Neuronal stem cell (in vitro differentiated cells): ENCODE measurements around the gene NOC3L.

Experiments
- DNase-seq: peaks from one replicate; pipeline ENCODE4 v3.0.0-alpha.2; 2013; ENCODE audit warnings: low spot score
- H2AFZ ChIP-seq: one replicate; pipeline ENCODE4 v1.6.1; 2013; ENCODE audit warnings: mild to moderate bottlenecking, low read length, inconsistent platforms
- H2AK5ac ChIP-seq: 2 replicates; pipeline ENCODE4 v1.6.1; 2013; ENCODE audit warnings: low read depth, mild to moderate bottlenecking, inconsistent platforms, low read length, moderate library complexity, mixed read lengths
- H2BK120ac ChIP-seq: 2 replicates; pipeline ENCODE4 v1.6.1; 2013; ENCODE audit warnings: low read depth, mild to moderate bottlenecking, inconsistent platforms, low read length, moderate library complexity, mixed read lengths
- H2BK12ac ChIP-seq: one replicate; pipeline ENCODE4 v1.6.1; 2013; ENCODE audit warnings: low read length, inconsistent platforms
- H2BK15ac ChIP-seq: 2 replicates; pipeline ENCODE4 v1.6.1; 2013; ENCODE audit warnings: mild to moderate bottlenecking, low read length, inconsistent platforms, mixed read lengths
- H2BK5ac ChIP-seq: one replicate; pipeline ENCODE4 v1.6.1; 2013; ENCODE audit warnings: inconsistent platforms, mild to moderate bottlenecking, low read length, moderate library complexity
- H3K14ac ChIP-seq: one replicate; pipeline ENCODE4 v1.6.1; 2013; ENCODE audit warnings: low read length, inconsistent platforms
- H3K18ac ChIP-seq: 2 replicates; pipeline ENCODE4 v1.6.1; 2013; ENCODE audit warnings: low read length, inconsistent platforms
- H3K23ac ChIP-seq: 2 replicates; pipeline ENCODE4 v1.6.1; 2013; ENCODE audit warnings: low read depth, mild to moderate bottlenecking, mixed read lengths, low read length, inconsistent platforms; ENCODE audit not compliant: poor library complexity
- H3K27ac ChIP-seq: replicated peaks from 3 replicates; pipeline ENCODE4 v1.5.1; 2013; ENCODE audit warnings: low read length, inconsistent platforms
- H3K27me3 ChIP-seq, 3 experiments: 2 replicates each; pipeline ENCODE4 v1.6.1; 2013; ENCODE audit warnings: low read length in 3 of 3, mild to moderate bottlenecking in 2 of 3, inconsistent platforms in 1 of 3, low read depth in 1 of 3, mixed read lengths in 1 of 3, moderate library complexity in 1 of 3; ENCODE audit not compliant: control insufficient read depth in 3 of 3, insufficient read depth in 3 of 3
- H3K36me3 ChIP-seq, 2 donors: replicated peaks in 1 of 2; 2 replicates each; pipeline ENCODE4 v1.6.1; 2013; ENCODE audit warnings: low read length in 2 of 2; ENCODE audit not compliant: control insufficient read depth in 2 of 2, insufficient read depth in 2 of 2
- H3K4ac ChIP-seq: 2 replicates; pipeline ENCODE4 v1.6.1; 2013; ENCODE audit warnings: inconsistent platforms, mild to moderate bottlenecking, low read length, moderate library complexity
- H3K4me1 ChIP-seq, 2 donors: 1 replicate in 1 of 2; 2 replicates in 1 of 2; pipeline ENCODE4 v1.6.1; 2013; ENCODE audit warnings: low read length in 2 of 2, low read depth in 1 of 2; ENCODE audit not compliant: control insufficient read depth in 2 of 2, insufficient read depth in 1 of 2
- H3K4me2 ChIP-seq: one replicate; pipeline ENCODE4 v1.6.1; 2013; ENCODE audit warnings: mild to moderate bottlenecking, low read length, inconsistent platforms; ENCODE audit not compliant: insufficient read depth, poor library complexity, severe bottlenecking
- H3K4me3 ChIP-seq, 2 donors: 2 replicates each; pipeline ENCODE4 v1.5.1; 2013; ENCODE audit warnings: low read length in 2 of 2, mild to moderate bottlenecking in 2 of 2, inconsistent platforms in 1 of 2, moderate library complexity in 1 of 2
- H3K79me1 ChIP-seq: one replicate; pipeline ENCODE4 v1.6.1; 2013; ENCODE audit warnings: low read depth, mild to moderate bottlenecking, inconsistent platforms, low read length, moderate library complexity
- H3K9ac ChIP-seq: one replicate; pipeline ENCODE4 v1.6.1; 2013; ENCODE audit warnings: mild to moderate bottlenecking, low read depth, low read length, inconsistent platforms; ENCODE audit not compliant: poor library complexity
- H3K9me3 ChIP-seq, 2 donors: replicated peaks in 1 of 2; 2 replicates each; pipeline versions ENCODE3 to v1.6.1; 2013; ENCODE audit warnings: low read length in 2 of 2, mild to moderate bottlenecking in 2 of 2, inconsistent platforms in 1 of 2, low read depth in 1 of 2, mixed read lengths in 1 of 2, moderate library complexity in 1 of 2; ENCODE audit not compliant: control insufficient read depth in 2 of 2, insufficient read depth in 1 of 2
- H4K8ac ChIP-seq: one replicate; pipeline ENCODE4 v1.6.1; 2013; ENCODE audit warnings: low read depth, mild to moderate bottlenecking, inconsistent platforms, low read length, moderate library complexity
- H4K91ac ChIP-seq: one replicate; pipeline ENCODE4 v1.6.1; 2013; ENCODE audit warnings: low read length, low read depth, mild to moderate bottlenecking, inconsistent platforms; ENCODE audit not compliant: poor library complexity
- WGBS, 2 donors: extraction: QIAGEN DNeasy Blood & Tissue Kit; methylation state at CpG; one replicate each; pipeline ENCODE4 v1.1.7; 2013; ENCODE audit warnings: missing lambda C conversion rate in 2 of 2, mixed read lengths in 1 of 2; ENCODE audit not compliant: insufficient read length in 2 of 2, insufficient replicate concordance in 1 of 2; ENCODE audit errors: extremely low coverage in 2 of 2; 5-methylcytosine and 5-hydroxymethylcytosine counted together

NOC3L gene

GRCh38 chr10:94349327-94349726 lies 13.4 kb downstream of the NOC3L start:
- H3K4me1 ChIP-seq = no peaks in the 10 kb centered on the region
- no peak overlapping the region for H3K23ac ChIP-seq
- DNase-seq = no peak
- no peaks in the 10 kb centered on the region for H3K9me3 ChIP-seq
- no peak overlapping the region for H4K8ac ChIP-seq
- no peak overlapping the region for H2BK12ac ChIP-seq
- H3K79me1 ChIP-seq = no peaks in the 10 kb centered on the region
- no peak overlapping the region for H3K4me3 ChIP-seq
- no peak overlapping the region for H4K91ac ChIP-seq
- no peak overlapping the region for H2BK15ac ChIP-seq
- H2AK5ac ChIP-seq = no peak overlapping the region
- H3K4me2 ChIP-seq = no peak overlapping the region
- no peak overlapping the region for H2AFZ ChIP-seq
- H3K14ac ChIP-seq = no peak overlapping the region
- H2BK120ac ChIP-seq = no peak overlapping the region
- no peak overlapping the region for H3K18ac ChIP-seq
- no peak overlapping the region for H2BK5ac ChIP-seq
- H3K9ac ChIP-seq = no peak overlapping the region
- no peaks in the 10 kb centered on the region for H3K27me3 ChIP-seq
- no peak overlapping the region for H3K4ac ChIP-seq
- no CpG with 5 or more reads among the region's 3 CpGs for WGBS, 2 donors
- peaks cover 15 to 97% of the 10 kb centered on the region in 2 donors for H3K36me3 ChIP-seq
- no peak overlapping the region for H3K27ac ChIP-seq

GRCh38 chr10:94344522-94345122 lies 18.1 kb downstream of the NOC3L start:
- no peak for DNase-seq
- H3K23ac ChIP-seq = no peak overlapping the region
- no peak overlapping the region for H4K8ac ChIP-seq
- H3K14ac ChIP-seq = no peak overlapping the region
- H4K91ac ChIP-seq = no peak overlapping the region
- no peak overlapping the region for H2BK15ac ChIP-seq
- H3K4me1 ChIP-seq = no peaks in the 10 kb centered on the region
- no peak overlapping the region for H3K4me2 ChIP-seq
- H3K18ac ChIP-seq = no peak overlapping the region
- H3K79me1 ChIP-seq = no peaks in the 10 kb centered on the region
- H2AK5ac ChIP-seq = no peak overlapping the region
- no peaks in the 10 kb centered on the region for H3K9me3 ChIP-seq
- no peak overlapping the region for H2AFZ ChIP-seq
- H2BK120ac ChIP-seq = no peak overlapping the region
- H3K36me3 ChIP-seq = peaks cover 15 to 96% of the 10 kb centered on the region in 2 donors
- no peak overlapping the region for H2BK12ac ChIP-seq
- no peak overlapping the region for H2BK5ac ChIP-seq
- no peak overlapping the region for H3K4ac ChIP-seq
- no CpG with 5 or more reads among the region's 6 CpGs for WGBS, 2 donors
- H3K9ac ChIP-seq = no peak overlapping the region
- H3K27ac ChIP-seq = no peak overlapping the region
- H3K4me3 ChIP-seq = no peak overlapping the region
- H3K27me3 ChIP-seq = no peaks in the 10 kb centered on the region

- Histone ChIP-seq H3K23ac (no peak overlapping the region), H3K18ac (no peak overlapping the region), H3K36me3 (peaks cover 16 to 96% of the 10 kb centered on the region in 2 donors), H3K4me3 (no peak overlapping the region), H3K14ac (no peak overlapping the region), H3K4me1 (no peaks in the 10 kb centered on the region), H3K9ac (no peak overlapping the region), H2BK5ac (no peak overlapping the region), H4K91ac (no peak overlapping the region), H4K8ac (no peak overlapping the region), H2BK12ac (no peak overlapping the region), H2BK120ac (no peak overlapping the region), H3K27ac (no peak overlapping the region), H3K9me3 (no peaks in the 10 kb centered on the region), H2AK5ac (no peak overlapping the region), H2AFZ (no peak overlapping the region), H3K27me3 (no peaks in the 10 kb centered on the region), H3K4me2 (no peak overlapping the region), H3K79me1 (no peaks in the 10 kb centered on the region), H3K4ac (no peak overlapping the region), H2BK15ac (no peak overlapping the region)
- no peak for DNase-seq
- no CpG with 5 or more reads among the region's 3 CpGs for WGBS, 2 donors
Observed at GRCh38 chr10:94343151-94343550, 19.6 kb downstream of the NOC3L start.

GRCh38 chr10:94334857-94335256 lies 27.9 kb downstream of the NOC3L start:
- Histone ChIP-seq H3K4me3 (no peak overlapping the region), H2BK5ac (no peak overlapping the region), H2BK120ac (no peak overlapping the region), H2AFZ (no peak overlapping the region), H4K8ac (no peak overlapping the region), H2BK15ac (no peak overlapping the region), H3K23ac (no peak overlapping the region), H2BK12ac (no peak overlapping the region), H3K27ac (no peak overlapping the region), H3K4me2 (no peak overlapping the region), H3K9ac (no peak overlapping the region), H3K18ac (no peak overlapping the region), H3K9me3 (no peaks in the 10 kb centered on the region), H3K14ac (no peak overlapping the region), H4K91ac (no peak overlapping the region), H3K27me3 (no peaks in the 10 kb centered on the region), H2AK5ac (no peak overlapping the region), H3K4me1 (no peaks in the 10 kb centered on the region), H3K4ac (no peak overlapping the region), H3K36me3 (peaks cover 19 to 99% of the 10 kb centered on the region in 2 donors), H3K79me1 (no peaks in the 10 kb centered on the region)
- WGBS, 2 donors = no CpG with 5 or more reads among the region's 3 CpGs
- DNase-seq = no peak
